ENCODE data around the gene ZNF467. TPM values are rescaled to one million over a fixed set of nuclear protein-coding genes. Genes with fewer than 3 reads are reported as not detected.

Gene ZNF467
- total RNA-seq, 1 experiment from 2014 or later = 11.3 TPM

GRCh38 chr7:149725916-149726315, 47.5 kb downstream of the ZNF467 start:
- Histone ChIP-seq H3K9ac (ENCODE audit: low read length) (no peak overlapping the region), H3K27me3 (ENCODE audit: insufficient read depth, low read length) (no peaks in the 10 kb centered on the region), H3K36me3 (ENCODE audit: control insufficient read depth in 1 of 2, insufficient read depth in 2 of 2, low read length in 2 of 2) (no peaks in the 10 kb centered on the region), H3K4me1 (ENCODE audit: control insufficient read depth in 1 of 2, insufficient read depth in 2 of 2, low read length in 2 of 2) (no peaks in the 10 kb centered on the region), H3K9me2 (ENCODE audit: insufficient read depth) (no peaks in the 10 kb centered on the region), H3K27ac (ENCODE audit: low read depth, low read length) (no peak overlapping the region), H4K20me1 (ENCODE audit: insufficient read depth) (no peaks in the 10 kb centered on the region), H2AFZ (ENCODE audit: low read depth, low read length, poor library complexity, severe bottlenecking) (no peak overlapping the region), H3K79me2 (ENCODE audit: insufficient read depth, low read length) (no peaks in the 10 kb centered on the region), H3K4me2 (ENCODE audit: low read length) (no peak overlapping the region), H3K9me3 (ENCODE audit: control insufficient read depth in 1 of 2, insufficient read depth in 1 of 2, low read depth in 1 of 2, low read length in 2 of 2) (no peaks in the 10 kb centered on the region), H3K4me3 (replicated peaks in 1 of 2; ENCODE audit: low read depth in 1 of 2, low read length in 2 of 2) (no peak overlapping the region)
- DNase-seq (ENCODE audit: low read depth, low spot score) (no peak), ATAC-seq (no peak)
- ChIA-PET POLR2A (no interaction called here), CTCF (no interaction called here), RAD21 (ENCODE audit: low non-redundant PET in 1 of 2, low total read pairs in 2 of 2, uncharacterized antibody in 2 of 2, unreplicated experiment in 2 of 2) (no interaction called here)
- no peak for TF ChIP-seq EZH2phosphoT487 (IDR thresholded peaks at IDR 0.05; ENCODE audit: borderline replicate concordance)
- no peak for TF ChIP-seq SP1 (IDR thresholded peaks at IDR 0.05; ENCODE audit: low read depth)
- TF ChIP-seq ELF1 (IDR thresholded peaks at IDR 0.05; ENCODE audit: borderline replicate concordance, low read depth) = no peak
- no peak for TF ChIP-seq EZH2 (IDR thresholded peaks at IDR 0.05)
- BruUV-seq (replicated peaks) = no TSS peak
- intact Hi-C loops (cut with micrococcal nuclease) = no loop called here

GRCh38 chr7:149725426-149725821, 48.0 kb downstream of the ZNF467 start:
- no peak for DNase-seq (ENCODE audit: low read depth, low spot score)
- CTCF ChIA-PET = no interaction called here
- Histone ChIP-seq H3K4me3 (replicated peaks in 1 of 2; ENCODE audit: low read depth in 1 of 2, low read length in 2 of 2) (no peak overlapping the region), H2AFZ (ENCODE audit: low read depth, low read length, poor library complexity, severe bottlenecking) (no peak overlapping the region), H3K79me2 (ENCODE audit: insufficient read depth, low read length) (no peaks in the 10 kb centered on the region), H3K36me3 (ENCODE audit: control insufficient read depth in 1 of 2, insufficient read depth in 2 of 2, low read length in 2 of 2) (no peaks in the 10 kb centered on the region), H3K9me3 (ENCODE audit: control insufficient read depth in 1 of 2, insufficient read depth in 1 of 2, low read depth in 1 of 2, low read length in 2 of 2) (no peaks in the 10 kb centered on the region), H3K27me3 (ENCODE audit: insufficient read depth, low read length) (no peaks in the 10 kb centered on the region), H3K27ac (ENCODE audit: low read depth, low read length) (no peak overlapping the region), H4K20me1 (ENCODE audit: insufficient read depth) (no peaks in the 10 kb centered on the region), H3K9ac (ENCODE audit: low read length) (no peak overlapping the region), H3K4me1 (ENCODE audit: control insufficient read depth in 1 of 2, insufficient read depth in 2 of 2, low read length in 2 of 2) (peaks cover 0 to 1% of the 10 kb centered on the region in 2 experiments; a peak in 1 of 4 replicates), H3K4me2 (ENCODE audit: low read length) (no peak overlapping the region), H3K9me2 (ENCODE audit: insufficient read depth) (no peaks in the 10 kb centered on the region)
- no peak for ATAC-seq
- RAD21 ChIA-PET (ENCODE audit: low non-redundant PET in 1 of 2, low total read pairs in 2 of 2, uncharacterized antibody in 2 of 2, unreplicated experiment in 2 of 2) = no interaction called here
- no TSS peak for BruUV-seq (replicated peaks)
- POLR2A ChIA-PET = no interaction called here
- TF ChIP-seq EZH2phosphoT487 (IDR thresholded peaks at IDR 0.05; ENCODE audit: borderline replicate concordance) = no peak
- no peak for TF ChIP-seq ZFX (IDR thresholded peaks at IDR 0.05)
- no peak for TF ChIP-seq POLR2A (IDR thresholded peaks at IDR 0.05; ENCODE audit: borderline replicate concordance, extremely low read depth, insufficient read depth, insufficient read length)
- TF ChIP-seq ZBTB33 (IDR thresholded peaks at IDR 0.05; ENCODE audit: extremely low read depth, insufficient replicate concordance, low read length) = no peak
- TF ChIP-seq MAX (IDR thresholded peaks at IDR 0.05) = no peak
- no peak for TF ChIP-seq POLR2AphosphoS5 (IDR thresholded peaks at IDR 0.05; ENCODE audit: low read depth, low read length)
- TF ChIP-seq FOSL1 (IDR thresholded peaks at IDR 0.05; ENCODE audit: low read depth) = no peak
- TF ChIP-seq YY1 (IDR thresholded peaks at IDR 0.05; ENCODE audit: extremely low read depth, insufficient replicate concordance, low read depth, low read length) = no peak
- intact Hi-C loops (cut with micrococcal nuclease) = no loop called here

Data from HCT116 (cell line).